OCI-LY7 (cell line): ENCODE measurements around the gene LRRC46. TPM values are rescaled to one million over a fixed set of nuclear protein-coding genes. Genes with fewer than 3 reads are reported as not detected.

Source experiments
- BruUV-seq: library from RNA; stranded (reverse); fragments of 400-500 nt; replicated peaks from 2 replicates; lab custom pipeline; 2021; lab: Mats Ljungman, UMichigan
- CTCF ChIA-PET: fragments of 300-600 bp; sonication (Branson Sonifier 250); formaldehyde crosslinking; loops from one replicate; lab custom pipeline; 2022; ENCODE audit warnings: antibody characterized with exemption; ENCODE audit not compliant: unreplicated experiment; lab: Charles Lee
- POLR2A ChIA-PET: fragments of 300-600 bp; sonication (Branson Sonifier 250); formaldehyde crosslinking; loops from one replicate; lab custom pipeline; 2022; ENCODE audit warnings: antibody characterized with exemption; lab: Charles Lee
- DNase-seq: peaks from one replicate; pipeline ENCODE4 v3.0.0-alpha.2; 2015; ENCODE audit warnings: low spot score
- H2AFZ ChIP-seq: fragments of 200-600 bp; sonication (generic), shearing (Covaris generic); 2 replicates; pipeline ENCODE4 v1.6.1; 2014; ENCODE audit warnings: mild to moderate bottlenecking, antibody characterized with exemption, low read length, moderate library complexity
- H3K27ac ChIP-seq: fragments of 200-600 bp; sonication (generic); 2 replicates; pipeline ENCODE4 v1.5.1; 2014; ENCODE audit warnings: mixed run types, low read depth, mild to moderate bottlenecking, moderate library complexity, low read length, inconsistent platforms; ENCODE audit not compliant: poor library complexity, severe bottlenecking
- H3K36me3 ChIP-seq: fragments of 200-600 bp; sonication (generic); 2 replicates; pipeline ENCODE4 v1.6.1; 2014; ENCODE audit warnings: mild to moderate bottlenecking, antibody characterized with exemption, low read length, moderate library complexity, mixed read lengths; ENCODE audit not compliant: insufficient read depth
- H3K4me1 ChIP-seq: fragments of 200-600 bp; sonication (generic); 2 replicates; pipeline ENCODE4 v1.5.1; 2014; ENCODE audit warnings: mild to moderate bottlenecking, low read length; ENCODE audit not compliant: insufficient read depth, poor library complexity, severe bottlenecking
- H3K4me2 ChIP-seq: fragments of 200-600 bp; sonication (generic); 2 replicates; pipeline ENCODE4 v1.6.1; 2014; ENCODE audit warnings: mild to moderate bottlenecking, low read length
- H3K4me3 ChIP-seq: fragments of 200-600 bp; sonication (generic); 2 replicates; pipeline ENCODE4 v1.5.1; 2014; ENCODE audit warnings: mild to moderate bottlenecking, low read depth, low read length; ENCODE audit not compliant: poor library complexity, severe bottlenecking
- H3K79me2 ChIP-seq: fragments of 200-600 bp; sonication (generic); 2 replicates; pipeline ENCODE4 v1.6.1; 2016; ENCODE audit warnings: low read depth, mild to moderate bottlenecking, low read length, moderate library complexity, mixed read lengths; ENCODE audit not compliant: insufficient read depth
- H3K9me2 ChIP-seq: fragments of 200-600 bp; sonication (generic); 2 replicates; pipeline ENCODE4 v1.6.1; 2016; ENCODE audit warnings: mild to moderate bottlenecking, low read length, mixed read lengths; ENCODE audit not compliant: insufficient read depth
- H3K9me3 ChIP-seq: fragments of 200-600 bp; sonication (generic); 2 replicates; pipeline ENCODE4 v1.6.1; 2014; ENCODE audit warnings: mild to moderate bottlenecking, mixed run types, low read length, mixed read lengths
- H4K20me1 ChIP-seq: fragments of 200-600 bp; sonication (generic); 2 replicates; pipeline ENCODE4 v1.6.1; 2014; ENCODE audit warnings: mild to moderate bottlenecking, antibody characterized with exemption, low read length, moderate library complexity, mixed read lengths; ENCODE audit not compliant: insufficient read depth
- CTCF ChIP-seq: fragments of 200-600 bp; sonication (generic); conservative IDR thresholded peaks from 2 replicates; pipeline ENCODE4 v1.5.1; 2014; ENCODE audit warnings: mild to moderate bottlenecking, antibody characterized with exemption, low read length, moderate library complexity, mixed read lengths
- EZH2phosphoT487 ChIP-seq: fragments of 200-600 bp; sonication (generic); IDR thresholded peaks from 2 replicates; pipeline ENCODE4 v1.6.1; 2018; ENCODE audit warnings: low read depth, borderline replicate concordance, mild to moderate bottlenecking, mixed run types, antibody characterized with exemption, low read length, moderate library complexity, mixed read lengths
- intact Hi-C: fragments of 100-400 bp; cut with micrococcal nuclease; formaldehyde crosslinking; loops from one replicate; pipeline ENCODE4 v1.10.0; 2022; ENCODE audit not compliant: unreplicated experiment
- total RNA-seq, 2 experiments: library from RNA; depleted of rRNA in 1 of 2; stranded (reverse); fragments of >200 nt in 1 of 2; shearing (Covaris generic) in 1 of 2; gene quantifications; 2 replicates each; pipeline ENCODE4 v1.2.3, GENCODE V29; 2014 to 2022

Gene LRRC46
- total RNA-seq, 2 experiments from 2014 or later = 0.85 to 1.2 TPM

GRCh38 chr17:47810200-47810821 is 21.2 kb upstream of the LRRC46 start:
- intact Hi-C loops = no loop called here
- Histone ChIP-seq H3K9me2 (no peaks in the 10 kb centered on the region), H3K36me3 (peaks cover 12% of the 10 kb centered on the region; the same call in 1 of the 2 replicates), H3K27ac (no peak overlapping the region), H4K20me1 (no peaks in the 10 kb centered on the region), H3K9me3 (no peaks in the 10 kb centered on the region), H2AFZ (no peak overlapping the region), H3K4me2 (no peak overlapping the region), H3K4me3 (no peak overlapping the region), H3K79me2 (no peaks in the 10 kb centered on the region), H3K4me1 (no peaks in the 10 kb centered on the region)
- BruUV-seq = no TSS peak
- no peak for TF ChIP-seq EZH2phosphoT487
- TF ChIP-seq CTCF = no peak
- CTCF ChIA-PET = no interaction called here
- POLR2A ChIA-PET = no interaction called here
- no peak for DNase-seq

GRCh38 chr17:47810901-47811635 is 20.4 kb upstream of the LRRC46 start:
- intact Hi-C loops = no loop called here
- peaks cover 15% of the 10 kb centered on the region; the same call in 1 of the 2 replicates for H3K36me3 ChIP-seq
- no peak overlapping the region for H2AFZ ChIP-seq

More at GRCh38 chr17:47810901-47811635, 20.4 kb upstream of the LRRC46 start:
- no peaks in the 10 kb centered on the region for H3K4me1 ChIP-seq
- H3K79me2 ChIP-seq = no peaks in the 10 kb centered on the region
- no peaks in the 10 kb centered on the region for H4K20me1 ChIP-seq
- H3K4me3 ChIP-seq = no peak overlapping the region
- TF ChIP-seq EZH2phosphoT487 (no peak), CTCF (no peak)
- no peaks in the 10 kb centered on the region for H3K9me2 ChIP-seq
- no peak overlapping the region for H3K27ac ChIP-seq
- no peaks in the 10 kb centered on the region for H3K9me3 ChIP-seq
- ChIA-PET POLR2A (no interaction called here), CTCF (no interaction called here)
- H3K4me2 ChIP-seq = no peak overlapping the region
- no TSS peak for BruUV-seq
- no peak for DNase-seq
